ENCODE results near the gene COL26A1.

DNA sequence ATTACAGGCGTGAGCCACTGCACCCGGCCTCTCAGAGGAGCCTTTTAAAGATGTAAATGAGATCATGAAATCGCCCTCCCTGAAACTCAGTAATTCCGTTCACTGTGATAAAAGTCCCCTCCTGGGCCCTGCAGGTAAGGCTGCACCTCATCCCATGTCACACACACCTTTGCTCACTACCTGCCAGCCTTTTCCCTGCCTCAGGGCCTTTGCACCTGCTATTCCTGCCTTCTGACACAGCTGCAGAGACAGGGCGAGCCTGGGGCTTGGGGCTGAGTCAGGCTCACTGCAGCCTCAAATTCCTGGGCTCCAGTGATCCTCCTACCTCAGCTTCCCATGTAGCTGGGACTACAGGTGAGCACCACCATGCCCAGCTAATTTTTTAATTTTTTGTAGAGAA is 147.6 kb downstream of the COL26A1 start:
- TF ChIP-seq, protein P1, sequence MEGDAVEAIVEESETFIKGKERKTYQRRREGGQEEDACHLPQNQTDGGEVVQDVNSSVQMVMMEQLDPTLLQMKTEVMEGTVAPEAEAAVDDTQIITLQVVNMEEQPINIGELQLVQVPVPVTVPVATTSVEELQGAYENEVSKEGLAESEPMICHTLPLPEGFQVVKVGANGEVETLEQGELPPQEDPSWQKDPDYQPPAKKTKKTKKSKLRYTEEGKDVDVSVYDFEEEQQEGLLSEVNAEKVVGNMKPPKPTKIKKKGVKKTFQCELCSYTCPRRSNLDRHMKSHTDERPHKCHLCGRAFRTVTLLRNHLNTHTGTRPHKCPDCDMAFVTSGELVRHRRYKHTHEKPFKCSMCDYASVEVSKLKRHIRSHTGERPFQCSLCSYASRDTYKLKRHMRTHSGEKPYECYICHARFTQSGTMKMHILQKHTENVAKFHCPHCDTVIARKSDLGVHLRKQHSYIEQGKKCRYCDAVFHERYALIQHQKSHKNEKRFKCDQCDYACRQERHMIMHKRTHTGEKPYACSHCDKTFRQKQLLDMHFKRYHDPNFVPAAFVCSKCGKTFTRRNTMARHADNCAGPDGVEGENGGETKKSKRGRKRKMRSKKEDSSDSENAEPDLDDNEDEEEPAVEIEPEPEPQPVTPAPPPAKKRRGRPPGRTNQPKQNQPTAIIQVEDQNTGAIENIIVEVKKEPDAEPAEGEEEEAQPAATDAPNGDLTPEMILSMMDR (conservative IDR thresholded peaks at IDR 0.05), result no peak
- no peak for TF ChIP-seq EZH2 (IDR thresholded peaks at IDR 0.05; ENCODE audit: low read depth)

Data from PC-9 (cell line).